Esophagus squamous epithelium (tissue), 5 donors: ENCODE results near the gene TBXAS1. TPM values are rescaled to one million over a fixed set of nuclear protein-coding genes. Genes with fewer than 3 reads are reported as not detected.

ENCODE experiments used
- DNase-seq: peaks from one replicate; lab custom pipeline; 2025; lab: John Stamatoyannopoulos, UW
- H3K27ac ChIP-seq, 4 donors: fragments of 200-600 bp; sonication (generic); one replicate each; pipeline ENCODE4 v1.5.1; 2016 to 2019; ENCODE audit warnings: mild to moderate bottlenecking in 1 of 4
- H3K27me3 ChIP-seq, 4 donors: fragments of 200-600 bp; sonication (generic); 1 replicate in 3 of 4; 2 replicates in 1 of 4; pipeline versions ENCODE4 v1.5.1 to v1.6.0; 2017 to 2021; ENCODE audit warnings: antibody characterized with exemption in 1 of 4
- H3K36me3 ChIP-seq, 3 donors: fragments of 200-600 bp; sonication (generic); one replicate each; pipeline ENCODE4 v1.5.1; 2016 to 2019
- H3K4me1 ChIP-seq, 3 donors: fragments of 200-600 bp; sonication (generic); one replicate each; pipeline ENCODE4 v1.5.1; 2017 to 2019
- H3K4me3 ChIP-seq, 4 donors: fragments of 200-600 bp; sonication (generic); 1 replicate in 3 of 4; 2 replicates in 1 of 4; pipeline ENCODE4 v1.5.1; 2016 to 2019; ENCODE audit warnings: mild to moderate bottlenecking in 2 of 4, moderate library complexity in 1 of 4
- H3K9me3 ChIP-seq, 3 donors: fragments of 200-600 bp; sonication (generic); one replicate each; pipeline ENCODE4 v1.5.1; 2016 to 2019
- CTCF ChIP-seq, 6 experiments: fragments of 450-650 bp in 4 of 6; fragments of 200-600 bp in 2 of 6; sonication (generic) in 2 of 6; IDR thresholded peaks; one replicate each; pipeline ENCODE4 v1.5.1; 2016 to 2019; ENCODE audit warnings: antibody characterized with exemption in 6 of 6, mild to moderate bottlenecking in 4 of 6, moderate library complexity in 4 of 6
- POLR2A ChIP-seq, 4 donors: fragments of 450-650 bp; IDR thresholded peaks; one replicate each; pipeline ENCODE4 v1.6.1; 2017; ENCODE audit warnings: antibody characterized with exemption in 4 of 4, mild to moderate bottlenecking in 4 of 4, moderate library complexity in 3 of 4
- WGBS, 2 donors: methylation state at CpG; one replicate each; pipeline ENCODE4 v1.1.5; 2018; 5-methylcytosine and 5-hydroxymethylcytosine counted together
- intact Hi-C: fragments of 100-400 bp; cut with DNase I; formaldehyde crosslinking; loops from one replicate; pipeline ENCODE4 v1.15.0; 2022
- total RNA-seq, 4 donors: library from RNA; depleted of rRNA; stranded (reverse); fragments of >200 nt; gene quantifications; one replicate each; pipeline ENCODE4 v1.1.0, GENCODE V29; 2016
- donor health status: DM: yes; HTN: yes; CAD: no.

The TBXAS1 gene
- total RNA-seq, 4 donors from 2014 or later: 9.4 to 24.8 (median 17.8) TPM

GRCh38 chr7:139791316-139791715 lies 37.7 kb upstream of the TBXAS1 start:
- H3K4me1 ChIP-seq: peaks cover 0 to 4% (median 0%) of the 10 kb centered on the region in 3 donors
- H3K4me3 ChIP-seq: no peak overlapping the region
- no peak overlapping the region for H3K27ac ChIP-seq
- H3K36me3 ChIP-seq: peaks cover 0 to 20% (median 0%) of the 10 kb centered on the region in 3 donors
- WGBS, 2 donors: 83 to 89% methylated on average over 6 to 7 of the region's 7 CpGs
- no peak for DNase-seq
- intact Hi-C loops: no loop called here
- no peaks in the 10 kb centered on the region for H3K27me3 ChIP-seq
- no peak for TF ChIP-seq CTCF (IDR thresholded peaks at IDR 0.05)
- TF ChIP-seq POLR2A (IDR thresholded peaks at IDR 0.05): no peak
- no peaks in the 10 kb centered on the region for H3K9me3 ChIP-seq

- DNase-seq: no peak
- Histone ChIP-seq H3K9me3 (no peaks in the 10 kb centered on the region), H3K27me3 (peaks cover 0 to 3% (median 0%) of the 10 kb centered on the region in 4 donors), H3K4me3 (no peak overlapping the region), H3K36me3 (no peaks in the 10 kb centered on the region), H3K4me1 (peaks cover 8 to 32% (median 15%) of the 10 kb centered on the region in 3 donors), H3K27ac (no peak overlapping the region)
- WGBS, 2 donors: 54 to 58% methylated on average over 2 of the region's 2 CpGs
- intact Hi-C loops: no loop called here
- TF ChIP-seq CTCF (IDR thresholded peaks at IDR 0.05): no peak
- TF ChIP-seq POLR2A (IDR thresholded peaks at IDR 0.05): no peak
Observed at GRCh38 chr7:139797607-139798006, 31.5 kb upstream of the TBXAS1 start.

DNA sequence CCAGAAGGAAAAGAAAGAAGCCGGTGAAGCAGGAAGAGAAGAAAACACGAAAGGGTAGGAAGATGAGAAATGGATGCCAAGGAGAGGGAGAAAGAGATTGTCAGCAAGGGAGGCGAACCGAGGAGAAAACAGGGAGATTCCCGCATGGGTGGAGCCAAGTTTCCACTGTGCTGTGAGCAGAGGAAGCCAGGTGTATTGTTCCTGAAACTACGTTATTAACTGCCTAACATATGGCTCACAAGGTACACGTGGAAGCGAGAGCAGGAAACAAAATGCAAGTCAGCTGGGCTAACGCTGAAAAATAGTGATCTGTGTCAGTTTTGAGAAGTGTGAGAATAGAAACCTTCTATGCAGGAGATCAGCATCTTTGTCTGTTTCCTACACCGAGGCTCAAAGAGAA lies 30.8 kb upstream of the TBXAS1 start:
- DNase-seq: no peak
- peak overlapping the region in 1 of 4 donors; percentile 6 for H3K27ac ChIP-seq
- H3K4me1 ChIP-seq: peaks cover 8 to 32% (median 15%) of the 10 kb centered on the region in 3 donors
- no peaks in the 10 kb centered on the region for H3K9me3 ChIP-seq
- H3K27me3 ChIP-seq: peaks cover 0 to 5% (median 0%) of the 10 kb centered on the region in 4 donors
- intact Hi-C loops: no loop called here
- no peak for TF ChIP-seq POLR2A (IDR thresholded peaks at IDR 0.05)
- no peak for TF ChIP-seq CTCF (IDR thresholded peaks at IDR 0.05)
- WGBS, 2 donors: 26 to 27% methylated on average over 10 of the region's 10 CpGs
- no peak overlapping the region for H3K4me3 ChIP-seq
- H3K36me3 ChIP-seq: no peaks in the 10 kb centered on the region

DNA sequence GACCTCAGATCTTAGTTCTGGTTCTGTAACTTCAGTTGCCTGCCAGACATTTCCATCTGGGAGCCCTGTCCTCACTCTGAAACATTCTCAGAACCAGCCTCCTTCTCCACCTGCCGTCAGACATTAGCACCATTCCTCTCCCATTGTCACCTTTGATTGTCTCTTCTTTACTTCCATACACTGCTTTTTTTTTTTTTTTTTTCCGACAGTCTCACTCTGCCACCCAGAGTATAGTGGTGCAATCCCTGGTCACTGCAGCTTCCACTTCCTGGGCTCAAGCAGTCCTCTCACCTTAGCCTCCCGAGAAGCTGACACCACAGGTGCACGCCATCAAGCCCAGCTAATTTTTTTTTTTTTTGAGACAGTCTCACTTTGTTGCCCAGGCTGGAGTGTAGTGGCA lies 30.2 kb upstream of the TBXAS1 start:
- 85 to 98% methylated on average over 4 of the region's 4 CpGs for WGBS, 2 donors
- Histone ChIP-seq H3K27me3 (peaks cover 0 to 11% (median 0%) of the 10 kb centered on the region in 4 donors), H3K27ac (no peak overlapping the region), H3K4me1 (peaks cover 8 to 29% (median 15%) of the 10 kb centered on the region in 3 donors), H3K36me3 (no peaks in the 10 kb centered on the region), H3K9me3 (no peaks in the 10 kb centered on the region), H3K4me3 (no peak overlapping the region)
- intact Hi-C loops: no loop called here
- DNase-seq: no peak
- TF ChIP-seq POLR2A (IDR thresholded peaks at IDR 0.05) (no peak), CTCF (IDR thresholded peaks at IDR 0.05) (no peak)

GRCh38 chr7:139799586-139799985 lies 29.5 kb upstream of the TBXAS1 start:
- Histone ChIP-seq H3K27me3 (peaks cover 0 to 12% (median 0%) of the 10 kb centered on the region in 4 donors), H3K9me3 (no peaks in the 10 kb centered on the region), H3K27ac (no peak overlapping the region), H3K36me3 (no peaks in the 10 kb centered on the region), H3K4me3 (no peak overlapping the region), H3K4me1 (peaks cover 8 to 28% (median 15%) of the 10 kb centered on the region in 3 donors)
- DNase-seq: no peak
- WGBS, 2 donors: 34 to 49% methylated on average over 2 of the region's 2 CpGs
- intact Hi-C loops: no loop called here
- TF ChIP-seq CTCF (IDR thresholded peaks at IDR 0.05) (no peak), POLR2A (IDR thresholded peaks at IDR 0.05) (no peak)
